Measurements from ENCODE around the gene ADAMTS3.

Gene ADAMTS3

GRCh38 chr4:72330381-72330780 lies 238.6 kb downstream of the ADAMTS3 start:
- DNase-seq = no peak

- DNase-seq = no peak
Measured at GRCh38 chr4:72326692-72327632, 242.1 kb downstream of the ADAMTS3 start.

DNA sequence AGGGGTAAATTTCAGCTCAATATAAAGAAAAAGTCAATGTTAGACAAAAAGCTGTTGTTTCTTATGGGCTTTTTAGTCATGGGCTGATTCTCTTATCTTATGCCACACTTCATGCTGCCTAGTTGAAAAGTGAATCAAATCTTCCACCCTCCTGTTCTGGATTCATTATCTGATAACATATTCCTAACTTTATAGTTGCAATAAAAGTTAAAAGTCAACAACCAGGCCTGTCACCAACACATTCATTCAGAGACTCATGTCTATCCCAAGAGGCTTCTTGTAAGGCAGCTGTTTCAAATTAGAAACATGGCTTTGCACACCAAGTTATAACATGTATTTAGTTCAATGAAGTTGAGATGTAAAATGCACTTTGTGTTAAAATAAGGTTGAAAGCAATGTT lies 243.8 kb downstream of the ADAMTS3 start:
- no peak for DNase-seq

- DNase-seq = no peak
Measured at GRCh38 chr4:72323227-72323626, 245.8 kb downstream of the ADAMTS3 start.

- DNase-seq = no peak
Measured at GRCh38 chr4:72320223-72320948, 248.6 kb downstream of the ADAMTS3 start.

- no peak for DNase-seq
Measured at GRCh38 chr4:72319601-72320021, 249.4 kb downstream of the ADAMTS3 start.

DNA sequence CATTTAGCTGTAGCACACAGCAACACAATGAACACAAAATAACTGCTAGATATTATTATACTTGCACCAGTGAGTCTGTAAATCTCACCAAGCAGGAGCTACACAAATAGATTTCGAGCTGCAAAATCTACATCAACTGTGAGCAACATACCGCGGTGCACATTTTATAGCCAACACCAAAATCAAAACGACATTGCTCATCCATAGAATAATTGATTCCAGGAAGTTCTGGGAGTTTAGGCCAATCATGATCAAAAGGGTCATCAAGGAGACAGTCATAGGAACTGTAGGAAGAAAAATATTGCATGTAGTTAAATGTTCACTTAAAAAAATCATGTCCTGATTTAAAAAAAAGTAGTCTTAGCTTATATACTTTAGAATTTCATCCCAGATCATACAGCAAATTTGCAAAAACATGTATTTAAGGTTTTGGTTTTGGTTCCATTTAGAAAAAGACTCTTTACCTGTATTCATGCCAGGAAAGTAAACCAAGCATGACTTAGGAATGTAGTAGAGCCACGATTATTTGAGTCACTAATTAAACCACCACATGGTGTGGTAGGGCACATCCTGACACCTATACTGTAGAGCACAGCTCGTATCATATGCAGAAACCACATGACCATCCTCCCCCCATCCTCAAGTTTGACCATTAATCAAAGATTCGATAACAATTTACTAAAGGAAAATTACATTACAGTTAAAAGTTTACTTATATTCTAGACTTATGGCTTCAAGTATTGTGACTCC lies 250.4 kb downstream of the ADAMTS3 start:
- no peak for DNase-seq

- no peak for DNase-seq
Measured at GRCh38 chr4:72314869-72315268, 254.2 kb downstream of the ADAMTS3 start.

DNA sequence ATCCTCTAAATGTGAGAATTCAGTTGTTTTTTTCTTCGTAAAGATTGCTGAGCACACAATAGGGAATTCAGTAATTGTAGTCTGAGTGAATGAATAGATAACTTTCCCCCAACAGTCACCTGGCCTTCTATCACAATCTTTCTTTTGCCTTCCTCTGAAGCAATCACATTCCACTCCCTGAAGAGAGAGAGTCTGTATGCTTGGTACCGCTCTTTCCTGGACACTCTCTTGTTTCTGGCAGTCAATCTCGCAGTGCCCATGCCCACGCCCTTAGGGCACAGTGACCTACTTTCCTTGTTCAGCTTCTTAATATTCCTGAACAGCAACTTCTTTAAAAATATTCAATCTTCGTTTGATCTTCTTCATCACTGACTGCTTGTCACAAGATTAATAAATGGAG lies 255.9 kb downstream of the ADAMTS3 start:
- no peak for DNase-seq

DNA sequence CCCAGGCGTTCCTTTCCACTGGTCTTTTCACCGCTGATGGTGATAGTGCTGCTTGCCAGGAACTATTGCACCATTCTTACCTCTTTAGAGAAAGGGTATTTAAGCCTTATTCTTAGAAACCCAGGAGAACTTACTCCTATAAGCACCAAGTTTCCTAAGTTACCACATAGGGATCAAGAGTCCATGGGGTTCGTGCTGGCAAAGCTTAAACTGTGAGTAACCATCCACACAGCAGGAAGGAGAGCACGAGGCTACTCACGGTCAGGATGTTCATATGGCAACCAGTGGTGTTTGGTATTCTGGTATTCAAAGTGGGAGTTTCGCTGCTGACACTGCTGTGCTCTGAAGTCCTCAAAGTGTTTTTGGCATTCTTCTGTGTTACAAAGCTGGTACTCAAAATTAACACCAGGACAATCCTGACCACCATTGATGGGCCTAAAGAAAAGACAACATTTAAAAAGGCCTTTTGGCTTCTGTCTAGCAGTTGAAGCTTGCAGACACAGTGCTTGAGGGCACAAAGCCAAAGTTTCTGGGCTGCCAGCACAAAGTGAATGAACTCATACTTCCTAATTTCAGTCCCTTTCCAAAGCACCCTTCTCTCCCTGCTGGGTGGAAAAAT lies 256.9 kb downstream of the ADAMTS3 start:
- no peak for DNase-seq

GRCh38 chr4:72311291-72311690 lies 257.7 kb downstream of the ADAMTS3 start:
- DNase-seq = no peak

DNA sequence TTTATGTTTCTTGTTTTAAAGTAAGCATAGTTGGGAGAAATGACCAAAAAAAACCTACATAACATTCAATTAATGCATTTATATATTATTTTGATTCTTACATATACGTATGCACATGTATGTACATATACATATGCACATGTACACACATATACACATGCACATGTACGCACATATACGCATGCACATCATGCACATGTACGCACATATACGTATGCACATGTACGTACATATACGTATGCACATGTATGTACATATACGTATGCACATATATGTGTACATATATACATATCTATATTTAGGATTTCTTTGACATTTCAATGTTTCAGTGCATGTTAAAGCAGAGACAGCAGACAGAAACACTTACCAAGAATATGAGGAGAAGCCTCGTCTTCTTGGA lies 263.4 kb downstream of the ADAMTS3 start:
- DNase-seq = no peak

GRCh38 chr4:72305080-72305479 lies 263.9 kb downstream of the ADAMTS3 start:
- DNase-seq = no peak

- peak; percentile 2 for DNase-seq
Measured at GRCh38 chr4:72302981-72303704, 265.9 kb downstream of the ADAMTS3 start.

- DNase-seq = no peak
Measured at GRCh38 chr4:72301759-72302158, 267.3 kb downstream of the ADAMTS3 start.

GRCh38 chr4:72300126-72300525 lies 268.9 kb downstream of the ADAMTS3 start:
- DNase-seq = no peak

- no peak for DNase-seq
Measured at GRCh38 chr4:72295966-72296557, 273.0 kb downstream of the ADAMTS3 start.

DNA sequence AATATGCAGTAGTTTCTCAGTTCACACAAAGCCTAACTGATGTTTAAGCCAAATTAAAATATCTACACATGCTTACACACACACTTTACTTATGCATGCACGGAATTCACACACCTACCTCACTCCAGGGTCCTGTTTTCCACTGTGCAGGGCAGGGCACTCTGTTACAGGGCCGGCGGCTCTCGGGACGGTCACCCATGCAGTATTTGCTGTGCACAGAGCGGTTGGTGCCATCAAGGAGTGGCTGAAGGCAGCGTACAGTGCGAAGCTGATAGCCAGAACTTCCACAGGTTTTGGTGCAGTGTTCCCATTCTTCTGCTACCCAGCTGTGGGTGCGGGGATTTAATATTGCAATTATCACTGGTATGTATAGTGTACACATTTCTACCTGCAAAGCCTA lies 278.3 kb downstream of the ADAMTS3 start:
- DNase-seq = no peak

GRCh38 chr4:72286910-72287309 lies 282.1 kb downstream of the ADAMTS3 start:
- DNase-seq = no peak

- no peak for DNase-seq
Measured at GRCh38 chr4:72286185-72286584, 282.8 kb downstream of the ADAMTS3 start.

DNA sequence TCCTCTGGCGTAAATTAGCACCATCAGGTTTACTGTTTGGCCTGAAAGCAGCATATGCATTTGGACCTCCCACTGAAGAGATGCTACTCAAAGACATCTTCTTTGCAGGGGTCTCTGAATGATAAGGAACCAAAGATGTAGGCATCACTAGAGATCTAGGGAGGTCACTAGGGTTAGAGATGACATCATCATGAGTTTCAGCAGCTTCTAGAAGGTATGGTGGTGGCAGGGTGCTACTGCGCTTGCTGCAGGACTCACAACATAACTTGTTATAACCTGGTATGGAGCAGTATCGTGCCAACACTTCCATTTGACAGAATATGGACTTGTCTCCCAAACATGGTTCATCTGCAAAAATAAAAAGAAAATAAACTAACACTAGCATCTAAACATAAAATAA lies 285.7 kb downstream of the ADAMTS3 start:
- DNase-seq = no peak

DNA sequence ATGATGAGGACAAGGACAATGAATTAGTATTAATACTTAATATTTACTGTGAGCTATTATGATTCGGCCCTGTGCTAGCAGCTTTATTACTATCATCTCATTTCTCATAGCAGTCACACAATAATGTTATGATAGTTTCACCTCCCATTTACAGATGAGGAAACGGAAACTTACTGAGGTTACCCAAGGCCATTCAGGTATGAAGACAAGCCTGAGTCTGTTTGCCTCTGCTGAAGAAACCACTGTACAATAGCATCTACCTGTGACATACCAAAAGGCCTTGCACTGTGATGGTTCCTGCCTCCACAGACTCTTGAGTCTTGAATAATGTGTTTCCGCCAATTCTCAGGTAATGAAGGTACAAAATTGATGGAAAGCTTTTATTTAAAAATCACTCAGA lies 288.8 kb downstream of the ADAMTS3 start:
- DNase-seq = no peak
